Trophoblast cell (in vitro differentiated cells and primary cell): ENCODE measurements around the gene FSTL4.

Experiments
- DNase-seq, 2 donors: peaks; one replicate each; pipeline ENCODE4 v3.0.0-alpha.2; 2016
- H2AFZ ChIP-seq: 2 replicates; pipeline ENCODE4 v1.6.1; 2013; ENCODE audit warnings: low read length, moderate library complexity, mild to moderate bottlenecking; ENCODE audit not compliant: insufficient read depth, poor library complexity
- H2AK5ac ChIP-seq: 2 replicates; pipeline ENCODE4 v1.6.1; 2013; ENCODE audit warnings: mild to moderate bottlenecking, low read length
- H2BK120ac ChIP-seq: 2 replicates; pipeline ENCODE4 v1.6.1; 2013; ENCODE audit warnings: low read length, mild to moderate bottlenecking, moderate library complexity; ENCODE audit not compliant: insufficient read depth, poor library complexity
- H2BK12ac ChIP-seq: 2 replicates; pipeline ENCODE4 v1.6.1; 2013; ENCODE audit warnings: mild to moderate bottlenecking, low read length, moderate library complexity
- H2BK5ac ChIP-seq: 2 replicates; pipeline ENCODE4 v1.6.1; 2013; ENCODE audit warnings: low read length, low read depth, moderate library complexity, mild to moderate bottlenecking; ENCODE audit not compliant: poor library complexity
- H3K14ac ChIP-seq: 2 replicates; pipeline ENCODE4 v1.6.1; 2013; ENCODE audit warnings: mild to moderate bottlenecking, low read length
- H3K18ac ChIP-seq: 2 replicates; pipeline ENCODE4 v1.6.1; 2013; ENCODE audit warnings: mild to moderate bottlenecking, low read length
- H3K23ac ChIP-seq: 2 replicates; pipeline ENCODE4 v1.6.1; 2013; ENCODE audit warnings: low read length
- H3K27ac ChIP-seq: 2 replicates; pipeline ENCODE4 v1.5.1; 2013; ENCODE audit warnings: low read depth, mild to moderate bottlenecking, inconsistent platforms, low read length, moderate library complexity
- H3K27me3 ChIP-seq: 2 replicates; pipeline ENCODE4 v1.6.1; 2013; ENCODE audit warnings: inconsistent platforms, mild to moderate bottlenecking, low read length, moderate library complexity; ENCODE audit not compliant: insufficient read depth
- H3K36me3 ChIP-seq, 2 experiments: 1 replicate in 1 of 2; 2 replicates in 1 of 2; pipeline ENCODE4 v1.6.1; 2013; ENCODE audit warnings: low read length in 2 of 2, mild to moderate bottlenecking in 2 of 2, moderate library complexity in 1 of 2; ENCODE audit not compliant: insufficient read depth in 2 of 2, control insufficient read depth in 1 of 2
- H3K4ac ChIP-seq: 2 replicates; pipeline ENCODE4 v1.6.1; 2013; ENCODE audit warnings: low read depth, mild to moderate bottlenecking, low read length, moderate library complexity
- H3K4me1 ChIP-seq, 2 experiments: 1 replicate in 1 of 2; 2 replicates in 1 of 2; pipeline ENCODE4 v1.6.1; 2013; ENCODE audit warnings: low read length in 2 of 2, mild to moderate bottlenecking in 2 of 2, moderate library complexity in 1 of 2; ENCODE audit not compliant: insufficient read depth in 2 of 2, control insufficient read depth in 1 of 2
- H3K4me2 ChIP-seq: 2 replicates; pipeline ENCODE4 v1.6.1; 2013; ENCODE audit warnings: inconsistent platforms, mild to moderate bottlenecking, low read length, moderate library complexity
- H3K4me3 ChIP-seq: 2 replicates; pipeline ENCODE4 v1.5.1; 2013; ENCODE audit warnings: mild to moderate bottlenecking, low read depth, low read length, inconsistent platforms
- H3K79me1 ChIP-seq: one replicate; pipeline ENCODE4 v1.6.1; 2013; ENCODE audit warnings: low read length
- H3K79me2 ChIP-seq: 2 replicates; pipeline ENCODE4 v1.6.1; 2013; ENCODE audit warnings: low read length, mild to moderate bottlenecking; ENCODE audit not compliant: control insufficient read depth, insufficient read depth, poor library complexity
- H3K9ac ChIP-seq: 2 replicates; pipeline ENCODE4 v1.6.1; 2013; ENCODE audit warnings: mild to moderate bottlenecking, low read length
- H3K9me3 ChIP-seq: 2 replicates; pipeline ENCODE4 v1.6.1; 2013; ENCODE audit warnings: low read depth, mild to moderate bottlenecking, control low read depth, inconsistent platforms, low read length; ENCODE audit not compliant: insufficient read depth
- H4K12ac ChIP-seq: 2 replicates; pipeline ENCODE4 v1.6.1; 2013; ENCODE audit warnings: low read depth, mild to moderate bottlenecking, low read length, moderate library complexity
- H4K8ac ChIP-seq: 2 replicates; pipeline ENCODE4 v1.6.1; 2013; ENCODE audit warnings: low read depth, mild to moderate bottlenecking, low read length, moderate library complexity
- H4K91ac ChIP-seq: one replicate; pipeline ENCODE4 v1.6.1; 2013; ENCODE audit warnings: low read depth, mild to moderate bottlenecking, low read length, moderate library complexity
- WGBS: extraction: QIAGEN DNeasy Blood & Tissue Kit; methylation state at CpG from one replicate; pipeline ENCODE4 v1.1.7; 2013; ENCODE audit warnings: missing lambda C conversion rate; ENCODE audit not compliant: insufficient read length, insufficient coverage; ENCODE audit errors: extremely low coverage; 5-methylcytosine and 5-hydroxymethylcytosine counted together

Gene FSTL4

DNA sequence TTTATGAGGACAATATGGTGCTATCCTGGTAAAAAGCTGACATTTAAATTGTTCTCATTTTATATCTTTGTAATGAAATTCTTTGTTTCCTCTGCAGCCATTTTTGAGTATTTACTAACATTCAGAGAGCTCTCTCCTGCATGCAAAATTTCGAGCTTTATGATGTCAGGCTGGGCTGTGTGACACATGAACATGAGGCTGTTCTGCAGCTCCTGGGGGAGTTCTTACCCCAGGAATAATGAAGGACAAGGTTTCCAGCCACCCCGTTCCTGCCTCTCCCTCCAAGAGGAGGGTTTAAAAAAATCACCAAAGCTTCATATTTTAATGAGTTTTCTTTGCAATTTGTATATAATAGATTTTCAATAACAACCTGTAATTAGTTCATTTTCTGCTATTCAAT is 308.2 kb downstream of the FSTL4 start:
- Histone ChIP-seq H3K27me3 (no peaks in the 10 kb centered on the region), H3K14ac (no peak overlapping the region), H3K36me3 (no peaks in the 10 kb centered on the region), H3K18ac (no peak overlapping the region), H2BK5ac (no peak overlapping the region), H3K4me3 (no peak overlapping the region), H3K9me3 (no peaks in the 10 kb centered on the region), H3K4ac (no peak overlapping the region), H3K4me1 (no peaks in the 10 kb centered on the region), H2AK5ac (no peak overlapping the region), H4K91ac (no peak overlapping the region), H3K79me2 (no peaks in the 10 kb centered on the region), H3K27ac (no peak overlapping the region), H3K23ac (no peak overlapping the region), H3K79me1 (no peaks in the 10 kb centered on the region), H3K9ac (no peak overlapping the region), H2BK120ac (no peak overlapping the region), H4K12ac (no peak overlapping the region), H3K4me2 (no peak overlapping the region), H2BK12ac (no peak overlapping the region), H4K8ac (no peak overlapping the region), H2AFZ (no peak overlapping the region)
- DNase-seq = no peak
- WGBS = no CpG with 5 or more reads among the region's 2 CpGs

DNA sequence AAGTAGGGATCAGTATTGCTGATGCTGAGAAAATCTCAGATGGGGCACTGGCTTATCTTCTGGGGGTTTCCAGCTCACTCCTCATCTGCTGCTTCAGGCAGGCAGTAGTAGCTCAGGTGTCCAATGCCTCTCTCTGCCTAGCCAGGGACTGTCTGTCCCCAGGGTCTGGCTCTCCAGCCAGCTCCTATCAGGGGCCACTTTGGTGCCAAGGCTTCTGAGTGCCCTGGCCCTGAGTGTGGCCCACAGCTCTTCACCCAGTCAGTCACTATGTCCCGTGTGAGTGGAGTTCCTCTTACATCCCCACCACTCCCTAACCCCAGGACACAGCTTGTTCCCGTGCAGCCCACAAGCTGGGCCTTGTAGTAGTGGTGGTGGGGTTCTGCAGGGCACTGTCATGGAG is 309.0 kb downstream of the FSTL4 start:
- Histone ChIP-seq H3K4me1 (no peaks in the 10 kb centered on the region), H3K79me2 (no peaks in the 10 kb centered on the region), H2BK120ac (no peak overlapping the region), H4K12ac (no peak overlapping the region), H3K23ac (no peak overlapping the region), H3K4ac (no peak overlapping the region), H3K27ac (no peak overlapping the region), H3K18ac (no peak overlapping the region), H2BK12ac (no peak overlapping the region), H2AK5ac (no peak overlapping the region), H2BK5ac (no peak overlapping the region), H2AFZ (no peak overlapping the region), H3K9ac (no peak overlapping the region), H4K8ac (no peak overlapping the region), H3K14ac (no peak overlapping the region), H3K4me3 (no peak overlapping the region), H3K9me3 (no peaks in the 10 kb centered on the region), H3K79me1 (no peaks in the 10 kb centered on the region), H4K91ac (no peak overlapping the region), H3K36me3 (no peaks in the 10 kb centered on the region), H3K27me3 (no peaks in the 10 kb centered on the region), H3K4me2 (no peak overlapping the region)
- DNase-seq = no peak
- no CpG with 5 or more reads among the region's 2 CpGs for WGBS

DNA sequence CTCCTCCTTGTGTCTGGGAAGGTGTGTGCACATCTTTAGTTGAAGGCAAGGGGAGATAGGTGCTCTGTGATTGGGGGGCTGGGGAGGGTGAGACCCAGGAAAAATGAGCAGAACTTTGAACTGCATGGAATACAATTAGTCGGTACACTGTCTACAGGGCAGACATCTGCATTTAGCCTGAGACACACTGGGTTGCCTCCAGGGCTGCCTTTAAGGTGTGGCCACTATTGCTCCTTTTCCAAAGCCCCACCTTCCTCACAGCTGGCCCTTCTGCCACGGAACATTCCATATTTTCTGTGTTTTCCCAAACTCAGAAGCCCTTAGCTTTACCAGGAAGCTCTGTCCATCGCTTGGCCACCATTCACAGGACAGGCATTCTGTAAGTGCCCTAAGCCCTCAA is 312.6 kb downstream of the FSTL4 start:
- Histone ChIP-seq H3K79me2 (no peaks in the 10 kb centered on the region), H3K18ac (no peak overlapping the region), H4K8ac (no peak overlapping the region), H3K4ac (no peak overlapping the region), H3K4me2 (no peak overlapping the region), H3K27me3 (no peaks in the 10 kb centered on the region), H3K27ac (no peak overlapping the region), H2BK5ac (no peak overlapping the region), H2BK120ac (no peak overlapping the region), H3K36me3 (no peaks in the 10 kb centered on the region), H3K9ac (no peak overlapping the region), H2AFZ (no peak overlapping the region), H2BK12ac (no peak overlapping the region), H2AK5ac (no peak overlapping the region), H3K23ac (no peak overlapping the region), H3K4me3 (no peak overlapping the region), H3K14ac (no peak overlapping the region), H3K9me3 (no peaks in the 10 kb centered on the region), H4K91ac (no peak overlapping the region), H3K79me1 (no peaks in the 10 kb centered on the region), H3K4me1 (no peaks in the 10 kb centered on the region), H4K12ac (no peak overlapping the region)
- no peak for DNase-seq
- WGBS = no CpG with 5 or more reads among the region's 3 CpGs

DNA sequence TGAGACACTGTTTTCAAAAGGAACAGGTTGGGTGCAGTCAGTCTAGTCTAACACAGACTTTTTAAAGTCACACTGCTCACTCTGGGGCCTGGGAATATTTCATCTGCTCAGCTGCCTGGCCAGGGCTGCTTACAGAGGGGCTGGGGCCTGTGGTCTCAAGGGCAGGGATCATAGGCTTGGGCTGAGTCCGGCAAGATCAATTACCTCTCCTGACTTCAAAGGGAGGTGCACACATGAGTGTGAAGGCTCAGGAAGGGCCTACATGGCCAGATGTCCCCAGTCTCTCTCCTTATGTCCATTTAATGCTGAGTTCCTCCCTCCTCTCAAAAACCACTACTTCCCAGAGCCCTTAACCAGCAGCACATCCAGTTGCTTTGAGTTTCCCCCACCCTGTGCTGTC is 313.3 kb downstream of the FSTL4 start:
- H2BK120ac ChIP-seq = no peak overlapping the region
- no peak overlapping the region for H3K9ac ChIP-seq
- H3K4me2 ChIP-seq = no peak overlapping the region
- no peak overlapping the region for H3K4ac ChIP-seq
- no peak overlapping the region for H2BK5ac ChIP-seq
- H4K8ac ChIP-seq = no peak overlapping the region
- no peaks in the 10 kb centered on the region for H3K27me3 ChIP-seq
- no peak overlapping the region for H2AK5ac ChIP-seq
- H3K14ac ChIP-seq = no peak overlapping the region
- H2AFZ ChIP-seq = no peak overlapping the region
- no peak overlapping the region for H3K23ac ChIP-seq
- no peak overlapping the region for H3K18ac ChIP-seq
- H3K79me2 ChIP-seq = no peaks in the 10 kb centered on the region
- WGBS = no CpG with 5 or more reads among the region's 1 CpG
- no peaks in the 10 kb centered on the region for H3K9me3 ChIP-seq
- H3K36me3 ChIP-seq = no peaks in the 10 kb centered on the region
- H3K27ac ChIP-seq = no peak overlapping the region
- H3K4me1 ChIP-seq = no peaks in the 10 kb centered on the region
- H4K12ac ChIP-seq = no peak overlapping the region
- H3K79me1 ChIP-seq = no peaks in the 10 kb centered on the region
- DNase-seq = no peak
- no peak overlapping the region for H4K91ac ChIP-seq
- H2BK12ac ChIP-seq = no peak overlapping the region
- H3K4me3 ChIP-seq = no peak overlapping the region
